ENCODE measurements around the gene IFT88.

GRCh38 chr13:20519875-20520274, 47.1 kb upstream of the IFT88 start:
- TF ChIP-seq POLR2A (IDR thresholded peaks at IDR 0.05) = no peak
- TF ChIP-seq CTCF (IDR thresholded peaks at IDR 0.05) = no peak
- TF ChIP-seq EP300 (IDR thresholded peaks at IDR 0.05) = no peak
